ENCODE data around the gene NAA80. TPM values are rescaled to one million over a fixed set of nuclear protein-coding genes. Genes with fewer than 3 reads are reported as not detected.

NAA80 gene
- total and polyA plus RNA-seq, 2 of the 8 experiments (the other 6 are each of a cell fraction or from before 2014, with no cell fraction given) = 11.3 to 16.7 TPM

GRCh38 chr3:50288387-50289007 lies 10.7 kb downstream of the NAA80 start:
- no peak overlapping the region for H3K4me3 ChIP-seq (ENCODE audit: extremely low read depth in 1 of 4, insufficient read depth in 2 of 4, low read depth in 3 of 4, low read length in 4 of 4)
- peaks cover 8% of the 10 kb centered on the region; the same call in 1 of the 2 replicates for H3K79me1 ChIP-seq (ENCODE audit: low read depth, low read length)
- H3K18ac ChIP-seq (ENCODE audit: extremely low read depth, low read length) = no peak overlapping the region
- H3K9me3 ChIP-seq (ENCODE audit: insufficient read depth in 2 of 2, low read depth in 1 of 2, low read length in 1 of 2) = no peaks in the 10 kb centered on the region
- H4K5ac ChIP-seq (ENCODE audit: insufficient read length, low read depth, low read length) = no peak overlapping the region
- FAIRE-seq (no peak), DNase-seq (ENCODE audit: low read depth in 1 of 2, low spot score in 2 of 2) (no peak)
- H3K23me2 ChIP-seq (ENCODE audit: low read depth, low read length) = peaks cover 10% of the 10 kb centered on the region
- no peak overlapping the region for H3K14ac ChIP-seq (ENCODE audit: insufficient read length)
- no peak overlapping the region for H3K4me2 ChIP-seq (ENCODE audit: insufficient read depth in 1 of 2, low read depth in 2 of 2, low read length in 2 of 2)
- H3K4me1 ChIP-seq (replicated peaks in 1 of 4; ENCODE audit: control insufficient read depth in 3 of 4, insufficient read depth in 4 of 4, low read length in 3 of 4) = peaks cover 0 to 7% (median 5%) of the 10 kb centered on the region in 4 experiments; a peak in 4 of 7 replicates
- H2BK5ac ChIP-seq (ENCODE audit: low read depth, low read length) = no peak overlapping the region; the same call in 1 of the 2 replicates
- H2BK15ac ChIP-seq (ENCODE audit: low read length) = no peak overlapping the region
- H3K56ac ChIP-seq (replicated peaks; ENCODE audit: insufficient read length, low read depth, low read length) = no peak overlapping the region
- no peak overlapping the region for H3K4ac ChIP-seq (replicated peaks; ENCODE audit: insufficient read length, low read depth, low read length)
- H2AFZ ChIP-seq (ENCODE audit: low read length) = no peak overlapping the region
- no peak overlapping the region for H2BK12ac ChIP-seq (ENCODE audit: low read depth, low read length)
- H3K36me3 ChIP-seq (ENCODE audit: control insufficient read depth in 2 of 4, insufficient read depth in 4 of 4, low read length in 3 of 4) = peaks cover 16 to 29% (median 22%) of the 10 kb centered on the region in 4 experiments
- no peaks in the 10 kb centered on the region; a peak in 1 of 7 replicates for H3K27me3 ChIP-seq (replicated peaks in 1 of 4; ENCODE audit: control insufficient read depth in 3 of 4, extremely low read depth in 1 of 4, insufficient read depth in 3 of 4, low read length in 3 of 4)
- H4K20me1 ChIP-seq (replicated peaks in 1 of 2; ENCODE audit: control insufficient read depth in 1 of 2, insufficient read depth in 2 of 2, low read length in 2 of 2) = peaks cover 0 to 13% of the 10 kb centered on the region in 2 experiments
- H2AK5ac ChIP-seq (ENCODE audit: low read depth, low read length) = no peak overlapping the region
- H3K27ac ChIP-seq (ENCODE audit: low read depth, low read length) = no peak overlapping the region
- no peak overlapping the region for H2BK20ac ChIP-seq (ENCODE audit: low read length)
- TF ChIP-seq JUND (IDR thresholded peaks at IDR 0.05; ENCODE audit: low read length) = no peak
- TF ChIP-seq SIX5 (IDR thresholded peaks at IDR 0.05; ENCODE audit: low read depth, low read length) = no peak
- TF ChIP-seq POLR2AphosphoS5 (IDR thresholded peaks at IDR 0.05; ENCODE audit: low read depth, low read length) = no peak
- TF ChIP-seq NANOG (IDR thresholded peaks at IDR 0.05; ENCODE audit: insufficient read depth, low read depth, low read length, poor library complexity, severe bottlenecking) = no peak
- POLR2A ChIA-PET (ENCODE audit: partially characterized antibody) = interaction anchor here (0.6 to 6.8 kb wide), 5 partner anchors 10 to 40 kb away, joined by 3 to 122 read pairs (median 3); partner anchors contain the start of genes HYAL3, LSMEM2 and NAA80
- 94% methylated on average over 23 of the region's 23 CpGs; no CpG with 5 or more reads in 1 of the 2 experiments for WGBS, 2 experiments (ENCODE audit: extremely low coverage in 1 of 2, insufficient coverage in 1 of 2, insufficient read length in 1 of 2, insufficient replicate concordance in 2 of 2, low coverage in 1 of 2, low lambda C conversion rate in 2 of 2, missing lambda C conversion rate in 1 of 2)
- peaks cover 0 to 15% of the 10 kb centered on the region in 2 experiments; a peak in 3 of 4 replicates for H3K79me2 ChIP-seq (ENCODE audit: control insufficient read depth in 1 of 2, insufficient read depth in 2 of 2, low read length in 2 of 2)
- H2BK120ac ChIP-seq (replicated peaks; ENCODE audit: low read depth, low read length) = no peak overlapping the region
- H3K9ac ChIP-seq (replicated peaks in 1 of 4; ENCODE audit: extremely low read depth in 1 of 4, low read depth in 3 of 4, low read length in 3 of 4) = no peak overlapping the region
- no peak overlapping the region for H4K91ac ChIP-seq (replicated peaks; ENCODE audit: insufficient read length, low read length)
- CTCF ChIA-PET (ENCODE audit: partially characterized antibody) = interaction anchor here (0.8 to 4.3 kb wide), 7 partner anchors 9 to 60 kb away, joined by 3 to 13 read pairs (median 3); partner anchors contain the start of gene HYAL1
- no peak overlapping the region for H3K23ac ChIP-seq (ENCODE audit: insufficient read length)
- H4K8ac ChIP-seq (ENCODE audit: extremely low read depth, insufficient read depth, low read length) = no peak overlapping the region

Data from H1 (cell line).